ENCODE data around the gene PDE3A. TPM values are rescaled to one million over a fixed set of nuclear protein-coding genes. Genes with fewer than 3 reads are reported as not detected.
"Not testable (repeated sequence)": the region's sequence is repeated elsewhere in the genome, so short reads cannot be mapped to it uniquely, and the experiment has no call there.

Gene PDE3A
- total RNA-seq, 4 donors from 2014 or later = 51.3 to 150 (median 114) TPM

- H3K4me3 ChIP-seq = no peak overlapping the region
- H3K36me3 ChIP-seq = no peaks in the 10 kb centered on the region
- in situ Hi-C loops (cut with MboI; ENCODE audit: low pct_ligation_motif_present in 1 of 4, low pct_unique_long_range_greater_than_20kb in 1 of 4, low sequenced_read_pairs in 3 of 4) (loop anchor here in 2 of 4 donors (25.0 kb wide), 2 partner anchors 689 to 839 kb away; no protein-coding TSS in a partner anchor), intact Hi-C loops (cut with DNase I; ENCODE audit: low total_unique reads) (loop anchor here (1.0 kb wide), 1 partner anchor 233 kb away; the partner anchor contains the start of gene PDE3A)
- H3K27ac ChIP-seq = peak overlapping the region; percentile 42 to 68 (median 54)
- no peaks in the 10 kb centered on the region for H3K27me3 ChIP-seq
- H3K9me3 ChIP-seq = no peaks in the 10 kb centered on the region
- peaks cover 3 to 14% (median 8%) of the 10 kb centered on the region in 4 donors for H3K4me1 ChIP-seq
- DNase-seq = no peak
- no peak for TF ChIP-seq POLR2AphosphoS5 (IDR thresholded peaks at IDR 0.05)
- TF ChIP-seq CTCF (IDR thresholded peaks at IDR 0.05) = peak; percentile 10 to 50 (median 40)
- WGBS, 2 donors (ENCODE audit: low coverage in 1 of 2) = 40 to 51% methylated on average over 2 of the region's 2 CpGs
These were observed 233.4 kb downstream of the PDE3A start for GRCh38 chr12:20601668-20602280.

GRCh38 chr12:20602641-20603391, 234.5 kb downstream of the PDE3A start:
- Histone ChIP-seq H3K27ac (peak overlapping the region; percentile 42 to 68 (median 54)), H3K4me1 (peaks cover 3 to 14% (median 8%) of the 10 kb centered on the region in 4 donors), H3K4me3 (no peak overlapping the region), H3K9me3 (no peaks in the 10 kb centered on the region), H3K27me3 (no peaks in the 10 kb centered on the region), H3K36me3 (no peaks in the 10 kb centered on the region)
- intact Hi-C loops (cut with DNase I; ENCODE audit: low total_unique reads) (loop anchor here (1.0 kb wide), 1 partner anchor 235 kb away; the partner anchor contains the start of gene PDE3A), in situ Hi-C loops (cut with MboI; ENCODE audit: low pct_ligation_motif_present in 1 of 4, low pct_unique_long_range_greater_than_20kb in 1 of 4, low sequenced_read_pairs in 3 of 4) (loop anchor here in 2 of 4 donors (25.0 kb wide), 2 partner anchors 691 to 841 kb away; no protein-coding TSS in a partner anchor)
- no peak for DNase-seq
- WGBS, 2 donors (ENCODE audit: low coverage in 1 of 2) = 44 to 50% methylated on average over 4 of the region's 4 CpGs
- TF ChIP-seq POLR2AphosphoS5 (IDR thresholded peaks at IDR 0.05) (no peak), CTCF (IDR thresholded peaks at IDR 0.05) (no peak), POLR2A (IDR thresholded peaks at IDR 0.05) (no peak), EP300 (IDR thresholded peaks at IDR 0.05; ENCODE audit: low read depth) (no peak)

GRCh38 chr12:20604408-20605067, 236.2 kb downstream of the PDE3A start:
- no peaks in the 10 kb centered on the region for H3K27me3 ChIP-seq
- no peak overlapping the region for H3K4me3 ChIP-seq
- WGBS, 2 donors (ENCODE audit: low coverage in 1 of 2) = 82 to 86% methylated on average over 3 of the region's 3 CpGs
- no peaks in the 10 kb centered on the region for H3K36me3 ChIP-seq
- in situ Hi-C loops (cut with MboI; ENCODE audit: low pct_ligation_motif_present in 1 of 4, low pct_unique_long_range_greater_than_20kb in 1 of 4, low sequenced_read_pairs in 3 of 4) (loop anchor here in 2 of 4 donors (25.0 kb wide), 2 partner anchors 692 to 842 kb away; no protein-coding TSS in a partner anchor), intact Hi-C loops (cut with DNase I; ENCODE audit: low total_unique reads) (loop anchor here (5.0 kb wide), 1 partner anchor 757 kb away; no protein-coding TSS in a partner anchor)
- peaks cover 0 to 6% (median 2%) of the 10 kb centered on the region in 4 donors for H3K4me1 ChIP-seq
- no peaks in the 10 kb centered on the region for H3K9me3 ChIP-seq
- TF ChIP-seq POLR2AphosphoS5 (IDR thresholded peaks at IDR 0.05) (no peak), POLR2A (IDR thresholded peaks at IDR 0.05) (no peak), CTCF (IDR thresholded peaks at IDR 0.05) (no peak), EP300 (IDR thresholded peaks at IDR 0.05; ENCODE audit: low read depth) (no peak)
- H3K27ac ChIP-seq = peak overlapping the region in 1 of 4 donors; percentile 68
- DNase-seq = no peak

- H3K4me1 ChIP-seq; H3K4me3 ChIP-seq; H3K27ac ChIP-seq; intact Hi-C loops (cut with DNase I; ENCODE audit: low total_unique reads); DNase-seq; H3K36me3 ChIP-seq; H3K9me3 ChIP-seq; H3K27me3 ChIP-seq: not testable (repeated sequence)
- 90 to 93% methylated on average over 4 to 8 of the region's 8 CpGs for WGBS, 2 donors (ENCODE audit: low coverage in 1 of 2)
- in situ Hi-C loops (cut with MboI; ENCODE audit: low pct_ligation_motif_present in 1 of 4, low pct_unique_long_range_greater_than_20kb in 1 of 4, low sequenced_read_pairs in 3 of 4) = loop anchor here in 2 of 4 donors (25.0 kb wide), 2 partner anchors 703 to 853 kb away; no protein-coding TSS in a partner anchor
These were observed 246.7 kb downstream of the PDE3A start for GRCh38 chr12:20615020-20615419.

Measured in transverse colon (tissue), 4 donors.